Left ventricle myocardium inferior (tissue), 1 donor: Measurements from ENCODE around the gene TXNDC11. TPM values are rescaled to one million over a fixed set of nuclear protein-coding genes. Genes with fewer than 3 reads are reported as not detected.

Experiments used
- DNase-seq: peaks from one replicate; pipeline ENCODE4 v3.0.0-alpha.2; 2020
- H3K27ac ChIP-seq: fragments of 200-600 bp; replicated peaks from 2 replicates; pipeline ENCODE4 v1.8.0; 2021
- H3K27me3 ChIP-seq: fragments of 200-600 bp; 2 replicates; pipeline ENCODE4 v1.8.0; 2021; ENCODE audit warnings: low read depth
- H3K36me3 ChIP-seq: fragments of 200-600 bp; 2 replicates; pipeline ENCODE4 v1.8.0; 2021
- H3K4me1 ChIP-seq: fragments of 200-600 bp; 2 replicates; pipeline ENCODE4 v1.8.0; 2021
- H3K4me3 ChIP-seq: fragments of 200-600 bp; 2 replicates; pipeline ENCODE4 v1.8.0; 2021; ENCODE audit warnings: mild to moderate bottlenecking, moderate library complexity
- H3K9me3 ChIP-seq: fragments of 200-600 bp; replicated peaks from 2 replicates; pipeline ENCODE4 v1.8.0; 2021
- intact Hi-C: fragments of 100-400 bp; cut with micrococcal nuclease; formaldehyde crosslinking; loops from one replicate; pipeline ENCODE4 v1.11.0; 2022
- total RNA-seq: library from RNA; stranded (reverse); fragmentation: NEBNext Ultra II Directional; extraction: Animal tissue kit (Norgen Biotek cat#: 25700); gene quantifications from one replicate; pipeline ENCODE4 v1.2.1, GENCODE V29; 2021
- TF ChIP-seq, protein P1 (sequence below): fragments of 200-600 bp; IDR thresholded peaks from 2 replicates; pipeline ENCODE4 v1.8.0; 2021; ENCODE audit warnings: antibody characterized with exemption, mild to moderate bottlenecking, borderline replicate concordance
- donor health status: DM: no; HTN: yes; CAD: no; lungs with severe emphysema.

TXNDC11 gene
- total RNA-seq, 1 donor from 2014 or later: 23.9 TPM

DNA sequence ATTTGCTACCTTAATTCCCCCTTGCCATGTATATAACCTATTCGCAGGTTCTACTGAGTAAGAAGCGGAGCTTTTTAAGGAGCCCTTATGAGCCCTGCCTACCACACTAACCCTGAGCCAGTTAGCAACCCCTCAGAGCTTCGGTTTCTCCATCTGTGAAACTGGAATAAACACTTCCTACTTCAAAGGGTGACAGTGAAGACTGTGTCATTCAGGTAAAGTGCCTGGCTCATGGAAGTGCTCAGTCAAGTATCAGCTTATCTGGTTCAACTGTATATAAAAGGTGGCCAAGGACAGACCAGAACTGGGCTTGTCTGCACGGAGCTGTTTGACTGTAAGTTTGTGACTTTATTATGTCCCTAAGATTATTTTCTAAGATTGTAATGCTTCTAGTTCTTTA is 31.0 kb downstream of the TXNDC11 start:
- no peaks in the 10 kb centered on the region for H3K27me3 ChIP-seq
- TF ChIP-seq, protein P1, sequence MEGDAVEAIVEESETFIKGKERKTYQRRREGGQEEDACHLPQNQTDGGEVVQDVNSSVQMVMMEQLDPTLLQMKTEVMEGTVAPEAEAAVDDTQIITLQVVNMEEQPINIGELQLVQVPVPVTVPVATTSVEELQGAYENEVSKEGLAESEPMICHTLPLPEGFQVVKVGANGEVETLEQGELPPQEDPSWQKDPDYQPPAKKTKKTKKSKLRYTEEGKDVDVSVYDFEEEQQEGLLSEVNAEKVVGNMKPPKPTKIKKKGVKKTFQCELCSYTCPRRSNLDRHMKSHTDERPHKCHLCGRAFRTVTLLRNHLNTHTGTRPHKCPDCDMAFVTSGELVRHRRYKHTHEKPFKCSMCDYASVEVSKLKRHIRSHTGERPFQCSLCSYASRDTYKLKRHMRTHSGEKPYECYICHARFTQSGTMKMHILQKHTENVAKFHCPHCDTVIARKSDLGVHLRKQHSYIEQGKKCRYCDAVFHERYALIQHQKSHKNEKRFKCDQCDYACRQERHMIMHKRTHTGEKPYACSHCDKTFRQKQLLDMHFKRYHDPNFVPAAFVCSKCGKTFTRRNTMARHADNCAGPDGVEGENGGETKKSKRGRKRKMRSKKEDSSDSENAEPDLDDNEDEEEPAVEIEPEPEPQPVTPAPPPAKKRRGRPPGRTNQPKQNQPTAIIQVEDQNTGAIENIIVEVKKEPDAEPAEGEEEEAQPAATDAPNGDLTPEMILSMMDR: no peak
- no peak for DNase-seq
- peaks cover 21% of the 10 kb centered on the region for H3K36me3 ChIP-seq
- intact Hi-C loops: loop anchor here (10.0 kb wide), 1 partner anchor 177 kb away; no protein-coding TSS in a partner anchor
- H3K4me3 ChIP-seq: no peak overlapping the region
- H3K9me3 ChIP-seq: no peaks in the 10 kb centered on the region
- peak overlapping the region; percentile 9 for H3K27ac ChIP-seq
- peaks cover 43% of the 10 kb centered on the region for H3K4me1 ChIP-seq

DNA sequence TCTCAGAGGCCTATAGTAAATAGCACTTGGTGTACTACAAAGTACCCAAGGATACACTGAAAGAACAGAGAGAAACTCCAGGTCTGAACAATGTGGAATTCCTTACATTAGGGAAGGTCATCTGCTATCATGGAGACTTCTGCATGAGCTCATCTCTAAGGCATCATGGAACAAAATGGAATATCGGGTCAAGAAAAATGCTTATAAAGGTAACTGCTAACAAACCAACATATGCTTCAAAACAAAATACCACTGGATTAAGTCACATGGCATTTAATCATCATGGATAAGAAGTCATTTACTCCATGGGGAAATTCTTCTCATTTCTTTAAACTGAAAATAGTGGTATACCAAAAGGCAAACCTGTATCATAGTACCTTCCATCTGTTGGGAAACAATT is 34.2 kb downstream of the TXNDC11 start:
- TF ChIP-seq, protein P1: no peak
- H3K9me3 ChIP-seq: no peaks in the 10 kb centered on the region
- no peak for DNase-seq
- H3K4me3 ChIP-seq: no peak overlapping the region
- peaks cover 16% of the 10 kb centered on the region for H3K36me3 ChIP-seq
- H3K27ac ChIP-seq: peak overlapping the region; percentile 86
- intact Hi-C loops: no loop called here
- peaks cover 72% of the 10 kb centered on the region for H3K4me1 ChIP-seq
- no peaks in the 10 kb centered on the region for H3K27me3 ChIP-seq

DNA sequence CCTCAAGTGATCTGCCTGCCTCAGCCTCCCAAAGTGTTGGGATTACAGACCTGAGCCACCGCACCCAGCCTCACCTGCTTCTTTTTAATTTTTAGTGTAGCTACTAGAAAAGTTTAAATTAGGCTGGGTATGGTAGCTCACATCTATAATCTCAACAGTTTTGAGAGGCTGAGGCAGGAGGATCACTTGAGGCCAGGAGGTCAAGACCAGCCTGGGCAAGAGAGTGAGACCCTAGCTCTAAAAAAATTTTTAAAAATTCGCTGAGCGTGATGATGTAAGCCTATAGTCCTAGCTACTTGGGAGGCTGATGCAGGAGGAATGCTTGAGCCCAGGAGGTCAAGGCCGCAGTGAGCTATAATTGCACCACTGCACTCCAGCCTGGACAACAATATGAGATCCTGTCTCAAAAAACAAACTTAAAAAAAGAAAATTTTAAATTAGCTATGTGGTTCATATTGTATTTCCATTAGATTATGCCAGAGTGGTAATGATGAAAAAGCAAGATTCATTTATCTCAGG is 34.9 kb downstream of the TXNDC11 start:
- Histone ChIP-seq H3K27me3 (no peaks in the 10 kb centered on the region), H3K4me1 (peaks cover 72% of the 10 kb centered on the region), H3K4me3 (no peak overlapping the region), H3K36me3 (peaks cover 16% of the 10 kb centered on the region), H3K9me3 (no peaks in the 10 kb centered on the region), H3K27ac (peak overlapping the region; percentile 86)
- DNase-seq: no peak
- TF ChIP-seq, protein P1: no peak
- intact Hi-C loops: no loop called here

DNA sequence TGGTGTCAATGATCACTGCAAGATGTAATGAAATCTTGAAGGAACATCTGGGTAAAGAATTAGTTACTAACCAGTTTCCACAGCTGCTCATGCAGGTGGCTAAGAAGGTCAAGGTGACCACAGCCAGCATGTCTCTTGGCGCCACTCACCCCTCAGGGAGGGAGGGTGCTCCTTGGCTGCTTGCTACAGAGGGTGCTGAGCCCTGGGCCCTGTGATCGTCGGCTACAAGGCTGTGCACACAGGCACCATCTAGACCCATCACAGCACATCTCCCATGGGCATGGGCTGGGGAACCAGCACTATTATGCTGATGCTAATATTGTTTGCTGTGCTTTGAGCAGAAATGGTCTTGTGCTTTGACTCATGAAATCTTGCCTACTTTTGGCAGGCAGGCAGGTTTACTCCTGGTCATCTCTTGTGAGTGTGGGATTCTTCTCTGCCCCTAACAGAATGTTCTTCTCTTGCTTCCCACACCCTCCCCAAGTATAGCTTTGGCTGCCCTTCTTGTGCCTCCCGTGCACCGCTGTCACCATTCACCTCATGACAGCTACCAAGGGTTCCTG is 36.4 kb downstream of the TXNDC11 start:
- Histone ChIP-seq H3K4me3 (no peak overlapping the region), H3K4me1 (peaks cover 62% of the 10 kb centered on the region), H3K36me3 (peaks cover 16% of the 10 kb centered on the region), H3K27ac (peak overlapping the region; percentile 86), H3K9me3 (no peaks in the 10 kb centered on the region), H3K27me3 (no peaks in the 10 kb centered on the region)
- peak; percentile 38 for DNase-seq
- intact Hi-C loops: no loop called here
- TF ChIP-seq, protein P1: no peak

DNA sequence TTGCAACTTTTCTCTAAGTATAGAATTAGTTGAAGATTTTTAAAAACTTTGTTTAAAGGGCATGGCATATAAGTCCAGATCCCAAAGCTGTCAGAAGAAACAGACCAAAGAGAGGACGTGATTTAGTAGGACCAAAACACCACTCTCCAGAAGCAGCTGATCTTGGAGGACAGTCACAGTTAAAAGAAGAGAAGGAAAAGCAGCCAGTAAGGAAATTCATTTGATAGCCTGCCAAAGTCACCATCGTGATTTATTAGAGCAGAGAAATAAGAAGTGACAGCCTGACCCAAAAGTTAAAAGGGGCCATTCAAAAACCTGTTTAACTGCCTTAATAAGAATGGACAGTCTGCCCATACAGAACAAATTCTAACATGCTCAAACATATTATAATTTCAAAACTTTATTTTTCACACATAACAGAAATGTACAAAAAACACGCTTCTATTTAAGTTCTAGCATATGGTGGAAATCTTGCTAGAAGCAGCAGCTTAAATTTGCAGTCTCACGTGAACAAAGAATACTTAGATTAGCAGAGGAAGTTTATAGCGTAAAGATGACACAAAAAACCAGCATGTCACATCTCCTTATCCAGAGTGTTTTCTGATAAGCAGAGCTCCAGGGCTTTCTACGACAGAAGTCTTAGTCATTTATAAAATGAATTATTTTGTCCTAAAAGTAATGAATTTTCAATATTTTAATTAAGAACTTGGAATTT is 37.2 kb downstream of the TXNDC11 start:
- H3K27me3 ChIP-seq: no peaks in the 10 kb centered on the region
- no peak overlapping the region for H3K4me3 ChIP-seq
- H3K4me1 ChIP-seq: peaks cover 56% of the 10 kb centered on the region
- no peaks in the 10 kb centered on the region for H3K9me3 ChIP-seq
- TF ChIP-seq, protein P1: no peak
- peak overlapping the region; percentile 86 for H3K27ac ChIP-seq
- H3K36me3 ChIP-seq: peaks cover 17% of the 10 kb centered on the region
- intact Hi-C loops: no loop called here
- DNase-seq: no peak
